Esophagus squamous epithelium (tissue), 4 donors: ENCODE data around the gene GRK5.

ENCODE experiments used
- POLR2A ChIP-seq, 4 donors: fragments of 450-650 bp; IDR thresholded peaks; one replicate each; pipeline ENCODE4 v1.6.1; 2017; ENCODE audit warnings: antibody characterized with exemption in 4 of 4, mild to moderate bottlenecking in 4 of 4, moderate library complexity in 3 of 4
- TF ChIP-seq, protein P1 (sequence below), 6 experiments: fragments of 450-650 bp in 4 of 6; fragments of 200-600 bp in 2 of 6; sonication (generic) in 2 of 6; IDR thresholded peaks; one replicate each; pipeline ENCODE4 v1.5.1; 2016 to 2019; ENCODE audit warnings: antibody characterized with exemption in 6 of 6, mild to moderate bottlenecking in 4 of 6, moderate library complexity in 4 of 6

DNA sequence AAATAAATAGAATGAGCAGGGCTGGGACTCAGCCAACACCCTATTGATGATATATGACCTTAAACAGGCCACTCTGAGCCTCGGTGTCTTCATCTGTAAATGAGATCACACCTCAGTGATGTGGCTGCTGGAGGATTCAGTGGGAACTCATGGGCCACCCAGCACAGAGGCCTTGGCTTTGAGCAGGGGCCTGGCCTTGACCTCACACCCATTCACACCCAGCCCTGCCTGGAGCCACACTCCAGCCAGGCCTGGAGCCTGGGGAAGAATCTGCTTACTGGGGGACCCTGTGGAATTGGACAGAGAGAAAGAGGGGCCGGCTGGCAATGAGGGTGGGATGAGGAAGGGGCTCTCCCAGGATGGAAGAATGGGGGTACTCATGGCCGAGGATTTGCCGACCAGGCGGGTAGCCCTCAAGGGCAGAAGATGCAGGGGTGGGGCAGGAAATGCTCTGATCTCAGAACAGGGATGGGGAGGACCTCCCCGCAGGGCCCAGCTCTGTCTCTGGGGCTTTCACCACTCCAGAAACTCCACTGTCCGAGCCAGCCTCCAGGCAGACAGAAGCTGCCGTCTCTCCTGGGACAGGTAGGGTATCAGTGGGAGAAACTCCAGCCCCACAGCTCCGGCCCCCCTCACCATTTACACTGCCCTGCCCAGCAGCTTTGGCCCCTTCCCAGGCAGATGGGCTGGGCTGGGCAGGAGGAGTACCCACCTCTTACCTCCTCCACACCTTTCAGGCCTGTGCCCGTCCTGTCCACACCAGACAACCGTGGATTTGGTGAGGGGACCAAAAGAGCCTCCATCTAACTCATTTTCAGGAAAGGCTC, 253.2 kb downstream of the GRK5 start:
- no peak for TF ChIP-seq POLR2A (IDR thresholded peaks at IDR 0.05)
- TF ChIP-seq, protein P1, sequence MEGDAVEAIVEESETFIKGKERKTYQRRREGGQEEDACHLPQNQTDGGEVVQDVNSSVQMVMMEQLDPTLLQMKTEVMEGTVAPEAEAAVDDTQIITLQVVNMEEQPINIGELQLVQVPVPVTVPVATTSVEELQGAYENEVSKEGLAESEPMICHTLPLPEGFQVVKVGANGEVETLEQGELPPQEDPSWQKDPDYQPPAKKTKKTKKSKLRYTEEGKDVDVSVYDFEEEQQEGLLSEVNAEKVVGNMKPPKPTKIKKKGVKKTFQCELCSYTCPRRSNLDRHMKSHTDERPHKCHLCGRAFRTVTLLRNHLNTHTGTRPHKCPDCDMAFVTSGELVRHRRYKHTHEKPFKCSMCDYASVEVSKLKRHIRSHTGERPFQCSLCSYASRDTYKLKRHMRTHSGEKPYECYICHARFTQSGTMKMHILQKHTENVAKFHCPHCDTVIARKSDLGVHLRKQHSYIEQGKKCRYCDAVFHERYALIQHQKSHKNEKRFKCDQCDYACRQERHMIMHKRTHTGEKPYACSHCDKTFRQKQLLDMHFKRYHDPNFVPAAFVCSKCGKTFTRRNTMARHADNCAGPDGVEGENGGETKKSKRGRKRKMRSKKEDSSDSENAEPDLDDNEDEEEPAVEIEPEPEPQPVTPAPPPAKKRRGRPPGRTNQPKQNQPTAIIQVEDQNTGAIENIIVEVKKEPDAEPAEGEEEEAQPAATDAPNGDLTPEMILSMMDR (IDR thresholded peaks at IDR 0.05) = no peak
